Right lobe of liver (tissue), 4 donors: Measurements from ENCODE around the gene NPSR1.

ENCODE experiments used
- CTCF ChIP-seq, 4 donors: fragments of 200-600 bp in 3 of 4; fragments of 450-650 bp in 1 of 4; IDR thresholded peaks; one replicate each; pipeline versions ENCODE4 v1.5.1 to v1.8.0; 2016 to 2022; ENCODE audit warnings: antibody characterized with exemption in 4 of 4, mild to moderate bottlenecking in 2 of 4
- POLR2A ChIP-seq: fragments of 450-650 bp; IDR thresholded peaks from one replicate; pipeline ENCODE4 v1.6.1; 2017; ENCODE audit warnings: antibody characterized with exemption, mild to moderate bottlenecking
- donor health status: DM: no; HTN: no; CAD: no.
- donor health status: DM: no; HTN: no; CAD: no.
- donor health status: DM: no; HTN: yes; CAD: no.

GRCh38 chr7:34687529-34687928 lies 29.5 kb downstream of the NPSR1 start:
- no peak for TF ChIP-seq CTCF (IDR thresholded peaks at IDR 0.05)
- no peak for TF ChIP-seq POLR2A
